GM12891 (cell line): Measurements from ENCODE around the gene ARHGAP33.

Experiments used
- POLR2AphosphoS5 ChIP-seq: IDR thresholded peaks from 2 replicates; pipeline ENCODE4 v1.6.1; 2011; ENCODE audit warnings: low read depth, low read length, control low read depth
- SPI1 ChIP-seq: IDR thresholded peaks from 2 replicates; pipeline ENCODE4 v1.6.1; 2011; ENCODE audit warnings: low read depth, low read length, control low read depth

DNA sequence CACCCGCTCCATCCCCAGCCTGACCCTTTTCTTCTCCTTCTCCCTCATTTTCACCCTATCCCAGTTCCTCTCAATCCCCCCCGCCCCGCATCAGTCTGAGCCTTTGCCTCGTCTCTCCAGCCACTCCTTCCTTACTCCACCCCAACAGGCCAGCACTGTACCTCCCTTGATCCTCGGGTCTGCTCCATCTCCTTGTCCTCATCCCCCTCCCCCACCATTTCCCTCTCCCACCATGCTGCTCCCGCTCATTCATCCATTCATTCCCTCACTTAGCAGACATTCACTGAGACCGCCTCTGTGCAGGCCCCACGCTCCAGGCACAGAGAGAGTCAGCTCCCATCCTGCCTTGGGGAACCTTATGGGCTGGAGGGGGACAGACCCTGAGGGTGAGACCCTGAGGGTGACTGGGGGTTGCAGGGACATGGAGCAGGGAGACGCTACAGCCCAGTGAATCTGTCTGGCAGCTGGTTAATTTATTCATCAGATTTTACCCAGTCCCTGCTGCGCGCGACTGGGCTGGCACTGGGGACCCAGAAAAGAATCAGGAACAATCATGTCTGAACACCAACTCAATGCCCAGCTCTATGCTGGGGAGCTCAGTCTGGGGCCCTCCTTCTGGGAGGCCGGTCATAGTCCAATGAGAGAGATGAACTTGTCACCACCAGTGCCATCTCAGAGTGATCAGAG lies 881 bp downstream of the ARHGAP33 start:
- TF ChIP-seq POLR2AphosphoS5 (no peak), SPI1 (no peak)
